PC-9 (cell line): ENCODE data around the gene CHST15. TPM values are rescaled to one million over a fixed set of nuclear protein-coding genes. Genes with fewer than 3 reads are reported as not detected.
"Not testable (repeated sequence)": the region's sequence is repeated elsewhere in the genome, so short reads cannot be mapped to it uniquely, and the experiment has no call there.

Source experiments
- BruUV-seq: library from RNA; stranded (reverse); fragments of 400-500 nt; replicated peaks from 2 replicates; lab custom pipeline; 2021; lab: Mats Ljungman, UMichigan
- CTCF ChIA-PET: fragments of 300-600 bp; sonication (Branson Sonifier 250); formaldehyde crosslinking; loops from one replicate; lab custom pipeline; 2022; ENCODE audit warnings: antibody characterized with exemption; lab: Charles Lee
- POLR2A ChIA-PET: fragments of 300-600 bp; sonication (Branson Sonifier 250); formaldehyde crosslinking; loops from one replicate; lab custom pipeline; 2022; ENCODE audit warnings: antibody characterized with exemption; ENCODE audit not compliant: unreplicated experiment; lab: Charles Lee
- DNase-seq, 2 experiments: peaks; one replicate each; pipeline versions ENCODE4 v3.0.0 to v3.0.0-alpha.2; 2015 to 2022; ENCODE audit warnings: mixed read lengths in 1 of 2
- H2AFZ ChIP-seq: fragments of 200-600 bp; sonication (generic); 2 replicates; pipeline ENCODE4 v1.8.1; 2017; ENCODE audit warnings: antibody characterized with exemption
- H3F3A ChIP-seq: fragments of 200-600 bp; sonication (generic); 2 replicates; pipeline ENCODE4 v1.8.1; 2017; ENCODE audit warnings: antibody characterized with exemption, mild to moderate bottlenecking, low read depth; ENCODE audit not compliant: insufficient read depth
- H3K27ac ChIP-seq: fragments of 200-600 bp; sonication (generic); 2 replicates; pipeline ENCODE4 v1.6.1; 2016; ENCODE audit warnings: mixed run types
- H3K27me3 ChIP-seq: fragments of 200-600 bp; sonication (generic); 2 replicates; pipeline ENCODE4 v1.6.1; 2016; ENCODE audit warnings: low read depth, mixed run types; ENCODE audit not compliant: insufficient read depth
- H3K36me3 ChIP-seq: fragments of 200-600 bp; sonication (generic); 2 replicates; pipeline ENCODE4 v1.6.1; 2016; ENCODE audit warnings: low read depth, mixed run types
- H3K4me1 ChIP-seq: fragments of 200-600 bp; sonication (generic); replicated peaks from 2 replicates; pipeline ENCODE4 v1.6.1; 2016; ENCODE audit warnings: mixed run types; ENCODE audit not compliant: insufficient read depth
- H3K4me2 ChIP-seq: fragments of 200-600 bp; sonication (generic); 2 replicates; pipeline ENCODE4 v1.6.1; 2017; ENCODE audit warnings: mixed run types
- H3K4me3 ChIP-seq: fragments of 200-600 bp; sonication (generic); 2 replicates; pipeline ENCODE4 v1.6.1; 2016; ENCODE audit warnings: mixed run types
- H3K79me2 ChIP-seq: fragments of 200-600 bp; sonication (generic); 2 replicates; pipeline ENCODE4 v1.6.1; 2017; ENCODE audit warnings: low read depth, mixed run types
- H3K9me2 ChIP-seq: fragments of 200-600 bp; sonication (generic); 2 replicates; pipeline ENCODE4 v1.8.1; 2017; ENCODE audit warnings: mild to moderate bottlenecking; ENCODE audit not compliant: insufficient read depth
- H3K9me3 ChIP-seq: fragments of 200-600 bp; sonication (generic); 2 replicates; pipeline ENCODE4 v1.8.1; 2016; ENCODE audit warnings: low read depth; ENCODE audit not compliant: insufficient read depth
- H4K20me1 ChIP-seq: fragments of 200-600 bp; sonication (generic); 2 replicates; pipeline ENCODE4 v1.8.1; 2017; ENCODE audit not compliant: insufficient read depth
- EZH2 ChIP-seq: fragments of 200-600 bp; sonication (generic); IDR thresholded peaks from 2 replicates; pipeline ENCODE4 v1.8.0; 2017; ENCODE audit warnings: antibody characterized with exemption, low read depth
- intact Hi-C: fragments of 100-400 bp; cut with micrococcal nuclease; formaldehyde crosslinking; loops from one replicate; pipeline ENCODE4 v1.10.0; 2022; ENCODE audit not compliant: unreplicated experiment
- total RNA-seq: library from RNA; stranded (reverse); gene quantifications from 2 replicates; pipeline ENCODE4 v1.2.3, GENCODE V29; 2021
- TF ChIP-seq, protein P1 (sequence below): fragments of 200-600 bp; sonication (generic); conservative IDR thresholded peaks from 2 replicates; pipeline ENCODE4 v1.6.1; 2017; ENCODE audit warnings: mixed run types, antibody characterized with exemption, mild to moderate bottlenecking, moderate library complexity

The CHST15 gene
- total RNA-seq, 1 experiment from 2014 or later, result 24.6 TPM

- POLR2A ChIA-PET, result no interaction called here
- H3K79me2 ChIP-seq, result no peaks in the 10 kb centered on the region
- TF ChIP-seq, protein P1, sequence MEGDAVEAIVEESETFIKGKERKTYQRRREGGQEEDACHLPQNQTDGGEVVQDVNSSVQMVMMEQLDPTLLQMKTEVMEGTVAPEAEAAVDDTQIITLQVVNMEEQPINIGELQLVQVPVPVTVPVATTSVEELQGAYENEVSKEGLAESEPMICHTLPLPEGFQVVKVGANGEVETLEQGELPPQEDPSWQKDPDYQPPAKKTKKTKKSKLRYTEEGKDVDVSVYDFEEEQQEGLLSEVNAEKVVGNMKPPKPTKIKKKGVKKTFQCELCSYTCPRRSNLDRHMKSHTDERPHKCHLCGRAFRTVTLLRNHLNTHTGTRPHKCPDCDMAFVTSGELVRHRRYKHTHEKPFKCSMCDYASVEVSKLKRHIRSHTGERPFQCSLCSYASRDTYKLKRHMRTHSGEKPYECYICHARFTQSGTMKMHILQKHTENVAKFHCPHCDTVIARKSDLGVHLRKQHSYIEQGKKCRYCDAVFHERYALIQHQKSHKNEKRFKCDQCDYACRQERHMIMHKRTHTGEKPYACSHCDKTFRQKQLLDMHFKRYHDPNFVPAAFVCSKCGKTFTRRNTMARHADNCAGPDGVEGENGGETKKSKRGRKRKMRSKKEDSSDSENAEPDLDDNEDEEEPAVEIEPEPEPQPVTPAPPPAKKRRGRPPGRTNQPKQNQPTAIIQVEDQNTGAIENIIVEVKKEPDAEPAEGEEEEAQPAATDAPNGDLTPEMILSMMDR, result no peak
- TF ChIP-seq EZH2, result no peak
- 0 out of 2 replicates have a peak, but pooled peaks cover under 1% of the 10 kb centered on the region for H3K36me3 ChIP-seq
- no peaks in the 10 kb centered on the region for H3K9me3 ChIP-seq
- intact Hi-C loops, result no loop called here
- H3F3A ChIP-seq, result no peaks in the 10 kb centered on the region
- H3K27me3 ChIP-seq, result no peaks in the 10 kb centered on the region
- CTCF ChIA-PET, result no interaction called here
- H3K9me2 ChIP-seq, result no peaks in the 10 kb centered on the region
- no peaks in the 10 kb centered on the region for H3K4me1 ChIP-seq
- no peaks in the 10 kb centered on the region for H4K20me1 ChIP-seq
- no peak overlapping the region for H3K27ac ChIP-seq
- no peak overlapping the region for H2AFZ ChIP-seq
- H3K4me2 ChIP-seq, result no peak overlapping the region
- BruUV-seq, result no TSS peak
- no peak for DNase-seq
- H3K4me3 ChIP-seq, result no peak overlapping the region
These were observed 56.7 kb downstream of the CHST15 start for GRCh38 chr10:124036746-124037145.

DNA sequence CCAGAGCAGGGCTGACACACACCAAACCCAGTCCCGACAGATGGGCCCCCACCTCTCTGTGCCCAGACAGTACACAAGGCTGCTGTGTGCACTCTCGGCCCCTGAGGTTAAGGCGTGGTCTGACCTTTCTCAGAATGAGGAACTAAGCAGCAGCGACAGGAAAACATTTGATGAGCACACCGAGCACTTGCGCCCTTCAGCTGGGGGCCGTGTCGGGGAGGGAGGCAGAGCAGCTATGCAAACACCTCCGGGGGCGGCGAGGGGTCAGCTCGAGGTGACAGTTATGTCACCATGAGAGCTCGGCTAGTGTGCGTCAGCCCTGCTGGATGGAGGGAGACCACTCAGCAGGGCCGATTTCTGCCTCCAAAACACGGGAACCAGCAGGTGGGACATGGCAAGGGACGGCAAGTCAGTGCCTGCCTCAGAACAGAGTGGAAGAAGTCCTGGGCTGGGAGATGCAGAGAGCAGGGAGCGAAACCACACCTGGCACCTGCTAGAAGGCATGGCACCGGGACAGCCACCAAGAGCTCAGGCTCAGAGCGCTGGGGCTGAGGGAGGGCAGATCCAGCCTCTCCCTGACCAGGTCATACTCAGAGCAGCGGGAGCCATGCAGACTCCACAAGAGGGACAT, 57.4 kb downstream of the CHST15 start:
- ChIA-PET CTCF (no interaction called here), POLR2A (no interaction called here)
- no TSS peak for BruUV-seq

GRCh38 chr10:124035306-124035927, 58.0 kb downstream of the CHST15 start:
- Histone ChIP-seq H4K20me1 (no peaks in the 10 kb centered on the region), H3K36me3 (no peaks in the 10 kb centered on the region), H3K27ac (no peak overlapping the region), H2AFZ (no peak overlapping the region), H3K9me3 (no peaks in the 10 kb centered on the region), H3F3A (no peaks in the 10 kb centered on the region), H3K4me2 (no peak overlapping the region), H3K4me3 (no peak overlapping the region), H3K27me3 (no peaks in the 10 kb centered on the region), H3K79me2 (no peaks in the 10 kb centered on the region), H3K9me2 (no peaks in the 10 kb centered on the region), H3K4me1 (no peaks in the 10 kb centered on the region)
- BruUV-seq, result no TSS peak
- TF ChIP-seq, protein P1, result no peak
- no peak for TF ChIP-seq EZH2
- ChIA-PET CTCF (no interaction called here), POLR2A (no interaction called here)
- intact Hi-C loops, result no loop called here
- DNase-seq, result no peak

More for the DNA sequence above, 57.4 kb downstream of the CHST15 start:
- no peak overlapping the region for H3K4me2 ChIP-seq
- no peaks in the 10 kb centered on the region for H3K27me3 ChIP-seq
- H3K4me3 ChIP-seq, result no peak overlapping the region
- H3K9me2 ChIP-seq, result no peaks in the 10 kb centered on the region
- no peak for DNase-seq
- intact Hi-C loops, result no loop called here
- H3K79me2 ChIP-seq, result no peaks in the 10 kb centered on the region
- no peaks in the 10 kb centered on the region for H3K9me3 ChIP-seq
- no peak for TF ChIP-seq EZH2
- TF ChIP-seq, protein P1, result no peak
- H2AFZ ChIP-seq, result no peak overlapping the region
- no peak overlapping the region for H3K27ac ChIP-seq
- H3K4me1 ChIP-seq, result no peaks in the 10 kb centered on the region
- H3F3A ChIP-seq, result no peaks in the 10 kb centered on the region
- no peaks in the 10 kb centered on the region for H4K20me1 ChIP-seq
- no peaks in the 10 kb centered on the region for H3K36me3 ChIP-seq

DNA sequence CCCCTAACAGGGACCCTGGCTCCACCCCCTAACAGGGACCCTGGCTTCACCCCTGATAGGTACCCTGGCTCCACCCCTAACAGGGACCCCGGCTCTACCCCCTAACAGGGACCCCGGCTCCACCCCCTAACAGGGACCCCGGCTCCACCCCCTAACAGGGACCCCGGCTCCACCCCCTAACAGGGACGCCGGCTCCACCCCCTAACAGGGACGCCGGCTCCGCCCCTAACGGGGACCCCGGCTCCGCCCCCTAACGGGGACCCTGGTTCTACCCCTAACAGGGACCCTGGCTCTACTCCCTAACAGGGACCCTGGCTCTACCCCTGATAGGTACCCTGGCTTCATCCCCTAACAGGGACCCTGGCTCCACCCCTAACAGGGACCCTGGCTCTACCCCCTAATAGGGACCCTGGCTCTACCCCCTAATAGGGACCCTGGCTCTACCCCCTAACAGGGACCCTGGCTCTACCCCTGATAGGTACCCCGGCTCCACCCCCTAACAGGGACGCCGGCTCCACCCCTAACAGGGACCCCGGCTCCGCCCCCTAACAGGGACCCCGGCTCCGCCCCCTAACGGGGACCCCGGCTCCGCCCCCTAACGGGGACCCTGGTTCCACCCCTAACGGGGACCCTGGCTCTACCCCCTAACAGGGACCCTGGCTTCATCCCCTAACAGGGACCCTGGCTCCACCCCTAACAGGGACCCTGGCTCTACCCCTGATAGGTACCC, 58.7 kb downstream of the CHST15 start:
- BruUV-seq, H3F3A ChIP-seq, H2AFZ ChIP-seq, CTCF ChIA-PET, H3K27me3 ChIP-seq, H4K20me1 ChIP-seq, H3K4me1 ChIP-seq, H3K79me2 ChIP-seq, H3K9me2 ChIP-seq, H3K4me2 ChIP-seq, intact Hi-C loops, H3K4me3 ChIP-seq, H3K9me3 ChIP-seq, DNase-seq, H3K36me3 ChIP-seq, POLR2A ChIA-PET, H3K27ac ChIP-seq: not testable (repeated sequence)
